ENCODE data around the gene OVOL1.

The OVOL1 gene

GRCh38 chr11:65814131-65814985, 27.5 kb downstream of the OVOL1 start:
- peaks cover 4% of the 10 kb centered on the region; the same call in 1 of the 2 replicates for H3K27me3 ChIP-seq (ENCODE audit: low read depth, low read length)
- no peak overlapping the region for H3K4me3 ChIP-seq (ENCODE audit: low read length)
- no peak overlapping the region for H2AFZ ChIP-seq (ENCODE audit: low read depth, low read length)
- H3K9ac ChIP-seq (ENCODE audit: low read length), result no peak overlapping the region
- no peaks in the 10 kb centered on the region for H3K79me2 ChIP-seq (ENCODE audit: low read length)
- H3K4me2 ChIP-seq (ENCODE audit: low read length), result no peak overlapping the region
- peaks cover 14% of the 10 kb centered on the region for H3K4me1 ChIP-seq (ENCODE audit: low read length)
- H3K9me3 ChIP-seq (ENCODE audit: insufficient read depth, low read length), result no peaks in the 10 kb centered on the region
- TF ChIP-seq CTCF (IDR thresholded peaks at IDR 0.05; ENCODE audit: low read depth, low read length) (no peak), EZH2phosphoT487 (IDR thresholded peaks at IDR 0.05; ENCODE audit: low read depth) (no peak)
- H4K20me1 ChIP-seq (ENCODE audit: insufficient read depth, low read length), result no peaks in the 10 kb centered on the region
- H3K27ac ChIP-seq (ENCODE audit: low read length), result no peak overlapping the region
- H3K36me3 ChIP-seq (replicated peaks; ENCODE audit: low read depth, low read length), result no peaks in the 10 kb centered on the region

GRCh38 chr11:65814986-65815565, 28.2 kb downstream of the OVOL1 start:
- H3K27ac ChIP-seq (ENCODE audit: low read length), result no peak overlapping the region
- H3K4me2 ChIP-seq (ENCODE audit: low read length), result no peak overlapping the region
- no peak overlapping the region for H3K9ac ChIP-seq (ENCODE audit: low read length)
- no peak overlapping the region for H2AFZ ChIP-seq (ENCODE audit: low read depth, low read length)
- no peak overlapping the region for H3K4me3 ChIP-seq (ENCODE audit: low read length)
- no peaks in the 10 kb centered on the region for H4K20me1 ChIP-seq (ENCODE audit: insufficient read depth, low read length)
- no peaks in the 10 kb centered on the region for H3K9me3 ChIP-seq (ENCODE audit: insufficient read depth, low read length)
- H3K4me1 ChIP-seq (ENCODE audit: low read length), result peaks cover 14% of the 10 kb centered on the region
- no peaks in the 10 kb centered on the region for H3K36me3 ChIP-seq (replicated peaks; ENCODE audit: low read depth, low read length)
- peaks cover 4% of the 10 kb centered on the region; the same call in 1 of the 2 replicates for H3K27me3 ChIP-seq (ENCODE audit: low read depth, low read length)
- no peak for TF ChIP-seq EZH2phosphoT487 (IDR thresholded peaks at IDR 0.05; ENCODE audit: low read depth)
- TF ChIP-seq CTCF (IDR thresholded peaks at IDR 0.05; ENCODE audit: low read depth, low read length), result no peak
- H3K79me2 ChIP-seq (ENCODE audit: low read length), result no peaks in the 10 kb centered on the region

GRCh38 chr11:65816696-65817095, 29.8 kb downstream of the OVOL1 start:
- peak overlapping the region; percentile 81; the same call in 1 of the 2 replicates for H3K4me2 ChIP-seq (ENCODE audit: low read length)

More at GRCh38 chr11:65816696-65817095, 29.8 kb downstream of the OVOL1 start:
- Histone ChIP-seq H3K4me3 (ENCODE audit: low read length) (peak overlapping the region; percentile 77; the same call in 1 of the 2 replicates), H3K4me1 (ENCODE audit: low read length) (peaks cover 17% of the 10 kb centered on the region), H3K27me3 (ENCODE audit: low read depth, low read length) (no peaks in the 10 kb centered on the region), H4K20me1 (ENCODE audit: insufficient read depth, low read length) (no peaks in the 10 kb centered on the region), H2AFZ (ENCODE audit: low read depth, low read length) (no peak overlapping the region), H3K79me2 (ENCODE audit: low read length) (no peaks in the 10 kb centered on the region), H3K27ac (ENCODE audit: low read length) (no peak overlapping the region), H3K36me3 (replicated peaks; ENCODE audit: low read depth, low read length) (no peaks in the 10 kb centered on the region), H3K9ac (ENCODE audit: low read length) (no peak overlapping the region), H3K9me3 (ENCODE audit: insufficient read depth, low read length) (no peaks in the 10 kb centered on the region)
- TF ChIP-seq EZH2phosphoT487 (IDR thresholded peaks at IDR 0.05; ENCODE audit: low read depth) (no peak), CTCF (IDR thresholded peaks at IDR 0.05; ENCODE audit: low read depth, low read length) (no peak)
